ENCODE measurements around the gene VSTM2B.

Gene VSTM2B

DNA sequence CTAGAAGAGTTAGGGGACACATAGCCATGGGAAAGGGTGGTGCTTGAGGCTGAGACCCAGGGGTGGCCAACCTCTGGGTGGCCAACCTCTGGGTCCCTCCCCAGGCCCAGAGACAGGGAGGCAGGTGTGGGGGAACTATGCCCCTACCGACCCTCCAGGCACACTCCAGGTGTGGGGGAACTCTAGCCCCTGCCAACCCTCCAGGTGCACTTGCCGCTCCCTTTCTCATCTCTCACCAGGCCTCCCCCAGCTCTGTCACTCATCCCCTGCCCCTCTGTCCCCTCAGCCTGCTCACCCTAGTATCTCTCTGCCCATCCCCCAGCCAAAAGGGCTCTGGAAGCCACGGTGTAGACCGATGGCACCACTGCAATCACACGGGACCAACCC lies 10.6 kb upstream of the VSTM2B start:
- Histone ChIP-seq H3K9ac (ENCODE audit: low read depth in 1 of 2, low read length in 2 of 2) (no peak overlapping the region), H3K36me3 (ENCODE audit: control insufficient read depth in 2 of 2, insufficient read depth in 2 of 2, low read length in 2 of 2) (no peaks in the 10 kb centered on the region), H3K27ac (ENCODE audit: low read depth in 2 of 2, low read length in 2 of 2) (no peak overlapping the region), H3K27me3 (ENCODE audit: control insufficient read depth in 2 of 2, insufficient read depth in 2 of 2, low read length in 2 of 2) (no peaks in the 10 kb centered on the region), H3K4me3 (ENCODE audit: low read length in 2 of 2) (no peak overlapping the region), H3K9me3 (ENCODE audit: control insufficient read depth in 2 of 2, low read length in 2 of 2) (no peaks in the 10 kb centered on the region), H3K4me1 (ENCODE audit: control insufficient read depth in 2 of 2, insufficient read depth in 2 of 2, low read length in 2 of 2) (no peaks in the 10 kb centered on the region)

DNA sequence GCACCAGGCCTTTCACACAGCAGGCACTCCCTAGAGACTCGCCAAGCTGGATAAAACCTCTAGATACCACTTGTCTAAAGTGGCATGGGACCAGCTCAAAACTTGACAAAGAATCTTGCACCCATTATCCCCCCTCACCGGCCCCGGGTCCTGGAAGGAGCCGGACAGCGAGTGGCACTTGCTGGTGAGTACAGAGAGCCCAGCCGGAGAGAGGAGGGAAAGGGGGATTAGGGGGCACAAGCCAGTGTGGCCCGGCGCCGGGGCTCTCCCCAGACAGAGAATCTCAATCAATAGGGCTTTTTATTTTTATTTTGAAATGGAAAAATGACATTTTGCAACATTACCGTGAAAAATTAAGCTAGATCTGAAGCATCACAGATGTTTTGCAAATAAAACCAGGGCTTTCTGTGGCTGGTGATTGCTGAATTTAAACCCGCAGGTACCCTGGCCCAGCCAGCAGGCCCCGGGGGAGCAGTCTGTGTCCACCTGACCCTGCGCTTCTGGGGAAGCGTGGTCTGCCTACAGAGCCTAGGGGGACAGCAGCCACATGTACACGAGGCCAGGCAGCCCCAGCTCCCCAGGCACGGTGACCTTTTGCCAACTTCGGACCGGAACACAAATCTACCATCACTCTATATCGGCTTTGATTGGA lies 10.0 kb upstream of the VSTM2B start:
- no peaks in the 10 kb centered on the region for H3K36me3 ChIP-seq (ENCODE audit: control insufficient read depth in 2 of 2, insufficient read depth in 2 of 2, low read length in 2 of 2)
- H3K4me1 ChIP-seq (ENCODE audit: control insufficient read depth in 2 of 2, insufficient read depth in 2 of 2, low read length in 2 of 2), result no peaks in the 10 kb centered on the region
- no peaks in the 10 kb centered on the region for H3K27me3 ChIP-seq (ENCODE audit: control insufficient read depth in 2 of 2, insufficient read depth in 2 of 2, low read length in 2 of 2)
- no peak overlapping the region for H3K9ac ChIP-seq (ENCODE audit: low read depth in 1 of 2, low read length in 2 of 2)
- H3K27ac ChIP-seq (ENCODE audit: low read depth in 2 of 2, low read length in 2 of 2), result no peak overlapping the region
- H3K9me3 ChIP-seq (ENCODE audit: control insufficient read depth in 2 of 2, low read length in 2 of 2), result no peaks in the 10 kb centered on the region
- no peak overlapping the region for H3K4me3 ChIP-seq (ENCODE audit: low read length in 2 of 2)

- Histone ChIP-seq H3K36me3 (ENCODE audit: control insufficient read depth in 2 of 2, insufficient read depth in 2 of 2, low read length in 2 of 2) (no peaks in the 10 kb centered on the region), H3K4me3 (ENCODE audit: low read length in 2 of 2) (no peak overlapping the region), H3K27me3 (ENCODE audit: control insufficient read depth in 2 of 2, insufficient read depth in 2 of 2, low read length in 2 of 2) (no peaks in the 10 kb centered on the region), H3K9ac (ENCODE audit: low read depth in 1 of 2, low read length in 2 of 2) (no peak overlapping the region), H3K27ac (ENCODE audit: low read depth in 2 of 2, low read length in 2 of 2) (no peak overlapping the region), H3K9me3 (ENCODE audit: control insufficient read depth in 2 of 2, low read length in 2 of 2) (no peaks in the 10 kb centered on the region), H3K4me1 (ENCODE audit: control insufficient read depth in 2 of 2, insufficient read depth in 2 of 2, low read length in 2 of 2) (no peaks in the 10 kb centered on the region)
Measured at GRCh38 chr19:29516358-29516725, 9.5 kb upstream of the VSTM2B start.

DNA sequence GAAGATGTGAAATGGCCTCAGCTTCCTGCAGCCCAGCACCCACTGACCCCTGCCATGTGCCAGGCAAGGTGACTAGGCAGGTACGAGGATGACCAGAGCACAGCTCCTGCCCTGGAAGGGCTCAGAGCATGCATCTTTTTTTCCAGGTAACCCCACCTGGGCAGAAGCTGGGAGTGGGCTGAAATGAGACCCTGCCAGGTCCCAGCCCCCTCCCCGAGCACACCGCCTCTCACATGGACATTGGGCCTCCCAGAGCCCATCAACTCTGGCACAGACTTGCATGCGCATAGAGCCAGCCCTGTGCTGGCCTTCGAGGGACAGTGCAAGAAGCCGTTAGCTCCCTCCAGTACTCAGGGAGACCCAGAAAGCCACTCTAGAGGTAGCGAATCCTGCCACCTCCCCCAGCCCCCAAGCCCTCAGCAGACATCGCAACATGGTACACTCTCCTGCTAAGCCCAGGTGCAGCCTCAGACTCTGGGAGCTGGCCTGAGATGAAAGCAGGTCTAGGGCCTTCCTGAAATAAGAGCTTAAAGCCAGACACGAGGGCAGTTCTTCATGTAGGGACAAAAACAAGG lies 8.9 kb upstream of the VSTM2B start:
- Histone ChIP-seq H3K9ac (ENCODE audit: low read depth in 1 of 2, low read length in 2 of 2) (no peak overlapping the region), H3K36me3 (ENCODE audit: control insufficient read depth in 2 of 2, insufficient read depth in 2 of 2, low read length in 2 of 2) (no peaks in the 10 kb centered on the region), H3K9me3 (ENCODE audit: control insufficient read depth in 2 of 2, low read length in 2 of 2) (no peaks in the 10 kb centered on the region), H3K4me3 (ENCODE audit: low read length in 2 of 2) (no peak overlapping the region), H3K27me3 (ENCODE audit: control insufficient read depth in 2 of 2, insufficient read depth in 2 of 2, low read length in 2 of 2) (no peaks in the 10 kb centered on the region), H3K4me1 (ENCODE audit: control insufficient read depth in 2 of 2, insufficient read depth in 2 of 2, low read length in 2 of 2) (no peaks in the 10 kb centered on the region), H3K27ac (ENCODE audit: low read depth in 2 of 2, low read length in 2 of 2) (no peak overlapping the region)

DNA sequence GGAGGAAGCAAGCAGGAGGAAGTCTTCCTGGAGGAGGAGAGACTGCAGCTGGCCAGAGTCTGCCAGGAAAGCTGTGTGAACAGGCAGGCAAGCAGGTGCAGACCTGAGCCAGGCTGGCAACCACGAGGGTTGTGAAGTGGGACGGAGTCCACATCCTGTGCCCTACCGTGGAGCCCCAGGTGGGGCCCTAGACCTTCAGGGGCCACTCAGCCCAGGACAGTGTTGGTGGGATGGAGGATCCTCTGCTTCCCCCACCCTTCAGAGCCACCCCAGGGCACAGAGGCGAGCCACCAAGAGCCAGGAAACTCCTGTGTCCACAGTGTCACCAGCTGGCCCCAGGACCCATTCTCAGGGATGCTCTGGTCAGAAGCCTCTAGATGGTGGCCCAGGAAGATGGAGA lies 8.4 kb upstream of the VSTM2B start:
- Histone ChIP-seq H3K9me3 (ENCODE audit: control insufficient read depth in 2 of 2, low read length in 2 of 2) (no peaks in the 10 kb centered on the region), H3K9ac (ENCODE audit: low read depth in 1 of 2, low read length in 2 of 2) (no peak overlapping the region), H3K27ac (ENCODE audit: low read depth in 2 of 2, low read length in 2 of 2) (no peak overlapping the region), H3K36me3 (ENCODE audit: control insufficient read depth in 2 of 2, insufficient read depth in 2 of 2, low read length in 2 of 2) (no peaks in the 10 kb centered on the region), H3K4me3 (ENCODE audit: low read length in 2 of 2) (no peak overlapping the region), H3K27me3 (ENCODE audit: control insufficient read depth in 2 of 2, insufficient read depth in 2 of 2, low read length in 2 of 2) (no peaks in the 10 kb centered on the region), H3K4me1 (ENCODE audit: control insufficient read depth in 2 of 2, insufficient read depth in 2 of 2, low read length in 2 of 2) (no peaks in the 10 kb centered on the region)

GRCh38 chr19:29517946-29518345 lies 7.8 kb upstream of the VSTM2B start:
- no peak overlapping the region for H3K9ac ChIP-seq (ENCODE audit: low read depth in 1 of 2, low read length in 2 of 2)
- H3K4me1 ChIP-seq (ENCODE audit: control insufficient read depth in 2 of 2, insufficient read depth in 2 of 2, low read length in 2 of 2), result no peaks in the 10 kb centered on the region
- H3K36me3 ChIP-seq (ENCODE audit: control insufficient read depth in 2 of 2, insufficient read depth in 2 of 2, low read length in 2 of 2), result no peaks in the 10 kb centered on the region
- no peak overlapping the region for H3K4me3 ChIP-seq (ENCODE audit: low read length in 2 of 2)
- no peaks in the 10 kb centered on the region for H3K27me3 ChIP-seq (ENCODE audit: control insufficient read depth in 2 of 2, insufficient read depth in 2 of 2, low read length in 2 of 2)
- no peak overlapping the region for H3K27ac ChIP-seq (ENCODE audit: low read depth in 2 of 2, low read length in 2 of 2)
- H3K9me3 ChIP-seq (ENCODE audit: control insufficient read depth in 2 of 2, low read length in 2 of 2), result no peaks in the 10 kb centered on the region

DNA sequence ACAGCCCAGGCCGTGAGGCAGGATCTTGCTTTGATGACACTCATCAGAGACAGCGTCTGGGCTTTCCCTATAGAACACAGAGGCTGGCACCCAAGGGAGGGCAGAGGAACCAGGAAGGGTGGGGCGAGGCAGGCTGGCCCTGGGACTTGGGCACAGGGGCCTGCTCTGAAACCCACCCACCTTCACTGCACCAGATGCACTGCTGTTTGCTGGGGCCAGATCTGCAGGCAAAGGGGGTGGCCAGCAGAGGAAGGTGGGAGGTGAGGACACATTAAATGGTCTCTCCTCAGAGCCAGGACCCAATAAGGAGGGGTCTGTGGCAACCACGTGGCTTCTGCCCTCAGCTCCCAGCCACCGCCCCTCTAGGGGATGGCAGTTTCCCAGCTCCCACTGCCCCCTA lies 6.6 kb upstream of the VSTM2B start:
- H3K9ac ChIP-seq (ENCODE audit: low read depth in 1 of 2, low read length in 2 of 2), result no peak overlapping the region
- H3K4me3 ChIP-seq (ENCODE audit: low read length in 2 of 2), result no peak overlapping the region
- H3K27ac ChIP-seq (ENCODE audit: low read depth in 2 of 2, low read length in 2 of 2), result no peak overlapping the region
- H3K36me3 ChIP-seq (ENCODE audit: control insufficient read depth in 2 of 2, insufficient read depth in 2 of 2, low read length in 2 of 2), result no peaks in the 10 kb centered on the region
- peaks cover 0 to 4% of the 10 kb centered on the region in 2 donors for H3K27me3 ChIP-seq (ENCODE audit: control insufficient read depth in 2 of 2, insufficient read depth in 2 of 2, low read length in 2 of 2)
- no peaks in the 10 kb centered on the region for H3K9me3 ChIP-seq (ENCODE audit: control insufficient read depth in 2 of 2, low read length in 2 of 2)
- no peaks in the 10 kb centered on the region for H3K4me1 ChIP-seq (ENCODE audit: control insufficient read depth in 2 of 2, insufficient read depth in 2 of 2, low read length in 2 of 2)

GRCh38 chr19:29519931-29520330 lies 5.9 kb upstream of the VSTM2B start:
- H3K9me3 ChIP-seq (ENCODE audit: control insufficient read depth in 2 of 2, low read length in 2 of 2), result no peaks in the 10 kb centered on the region
- H3K27me3 ChIP-seq (ENCODE audit: control insufficient read depth in 2 of 2, insufficient read depth in 2 of 2, low read length in 2 of 2), result peaks cover 3 to 4% of the 10 kb centered on the region in 2 donors
- no peak overlapping the region for H3K4me3 ChIP-seq (ENCODE audit: low read length in 2 of 2)
- no peak overlapping the region for H3K27ac ChIP-seq (ENCODE audit: low read depth in 2 of 2, low read length in 2 of 2)
- no peak overlapping the region for H3K9ac ChIP-seq (ENCODE audit: low read depth in 1 of 2, low read length in 2 of 2)
- no peaks in the 10 kb centered on the region for H3K36me3 ChIP-seq (ENCODE audit: control insufficient read depth in 2 of 2, insufficient read depth in 2 of 2, low read length in 2 of 2)
- H3K4me1 ChIP-seq (ENCODE audit: control insufficient read depth in 2 of 2, insufficient read depth in 2 of 2, low read length in 2 of 2), result no peaks in the 10 kb centered on the region

GRCh38 chr19:29520390-29520789 lies 5.4 kb upstream of the VSTM2B start:
- Histone ChIP-seq H3K27ac (ENCODE audit: low read depth in 2 of 2, low read length in 2 of 2) (no peak overlapping the region), H3K9me3 (ENCODE audit: control insufficient read depth in 2 of 2, low read length in 2 of 2) (no peaks in the 10 kb centered on the region), H3K4me1 (ENCODE audit: control insufficient read depth in 2 of 2, insufficient read depth in 2 of 2, low read length in 2 of 2) (no peaks in the 10 kb centered on the region), H3K27me3 (ENCODE audit: control insufficient read depth in 2 of 2, insufficient read depth in 2 of 2, low read length in 2 of 2) (peaks cover 4% of the 10 kb centered on the region in 2 donors), H3K9ac (ENCODE audit: low read depth in 1 of 2, low read length in 2 of 2) (no peak overlapping the region), H3K36me3 (ENCODE audit: control insufficient read depth in 2 of 2, insufficient read depth in 2 of 2, low read length in 2 of 2) (no peaks in the 10 kb centered on the region), H3K4me3 (ENCODE audit: low read length in 2 of 2) (no peak overlapping the region)

DNA sequence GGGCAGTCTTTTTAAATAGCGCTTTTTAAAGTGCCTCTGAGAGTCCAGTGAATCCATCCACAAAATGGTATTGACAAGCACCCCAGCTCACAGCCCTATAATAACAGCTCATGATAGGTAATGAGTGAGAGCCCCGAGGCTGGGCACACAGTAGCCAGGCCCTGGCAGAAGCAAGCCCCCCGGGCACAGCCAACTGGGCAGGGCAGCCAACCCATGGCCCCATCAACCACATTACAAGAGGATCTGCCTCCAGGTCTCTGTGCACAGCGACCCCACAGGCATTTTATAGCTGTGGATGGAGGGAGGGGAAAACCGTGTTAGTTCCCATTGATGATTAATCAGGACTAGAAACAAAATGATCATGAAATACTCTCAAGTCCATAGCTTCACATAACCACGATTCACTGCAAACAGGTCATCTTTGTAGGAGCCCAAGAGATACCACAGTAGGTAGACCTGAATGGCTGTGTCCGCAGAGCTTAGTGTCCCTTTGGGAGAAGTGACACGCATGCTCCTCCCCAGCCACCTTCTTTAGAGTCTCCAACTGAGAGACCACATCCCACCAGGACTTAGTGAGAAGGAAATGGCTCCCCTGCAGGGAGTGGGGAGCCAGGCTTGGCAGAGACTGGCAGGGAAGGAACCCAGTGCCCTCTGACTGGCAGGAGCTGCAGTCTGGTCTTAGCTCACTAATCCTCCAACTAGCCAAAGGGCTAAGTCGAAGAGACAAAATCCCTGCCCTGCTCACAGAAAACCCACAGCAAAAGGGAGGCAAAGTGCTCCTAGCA lies 4.3 kb upstream of the VSTM2B start:
- Histone ChIP-seq H3K4me3 (ENCODE audit: low read length in 2 of 2) (no peak overlapping the region), H3K36me3 (ENCODE audit: control insufficient read depth in 2 of 2, insufficient read depth in 2 of 2, low read length in 2 of 2) (no peaks in the 10 kb centered on the region), H3K4me1 (ENCODE audit: control insufficient read depth in 2 of 2, insufficient read depth in 2 of 2, low read length in 2 of 2) (no peaks in the 10 kb centered on the region), H3K9ac (ENCODE audit: low read depth in 1 of 2, low read length in 2 of 2) (no peak overlapping the region), H3K27ac (ENCODE audit: low read depth in 2 of 2, low read length in 2 of 2) (no peak overlapping the region), H3K27me3 (ENCODE audit: control insufficient read depth in 2 of 2, insufficient read depth in 2 of 2, low read length in 2 of 2) (peaks cover 4% of the 10 kb centered on the region in 2 donors), H3K9me3 (ENCODE audit: control insufficient read depth in 2 of 2, low read length in 2 of 2) (no peaks in the 10 kb centered on the region)

All from mucosa of rectum (tissue), 2 donors.